HG02981 (cell line): ENCODE data around the gene CPM.

Experiments
- ATAC-seq: cut with Tn5 transposase; IDR thresholded peaks from one replicate; pipeline ENCODE4 v1.9.1; 2021; ENCODE audit warnings: mild to moderate bottlenecking, moderate library complexity; ENCODE audit not compliant: unreplicated experiment

Gene CPM

DNA sequence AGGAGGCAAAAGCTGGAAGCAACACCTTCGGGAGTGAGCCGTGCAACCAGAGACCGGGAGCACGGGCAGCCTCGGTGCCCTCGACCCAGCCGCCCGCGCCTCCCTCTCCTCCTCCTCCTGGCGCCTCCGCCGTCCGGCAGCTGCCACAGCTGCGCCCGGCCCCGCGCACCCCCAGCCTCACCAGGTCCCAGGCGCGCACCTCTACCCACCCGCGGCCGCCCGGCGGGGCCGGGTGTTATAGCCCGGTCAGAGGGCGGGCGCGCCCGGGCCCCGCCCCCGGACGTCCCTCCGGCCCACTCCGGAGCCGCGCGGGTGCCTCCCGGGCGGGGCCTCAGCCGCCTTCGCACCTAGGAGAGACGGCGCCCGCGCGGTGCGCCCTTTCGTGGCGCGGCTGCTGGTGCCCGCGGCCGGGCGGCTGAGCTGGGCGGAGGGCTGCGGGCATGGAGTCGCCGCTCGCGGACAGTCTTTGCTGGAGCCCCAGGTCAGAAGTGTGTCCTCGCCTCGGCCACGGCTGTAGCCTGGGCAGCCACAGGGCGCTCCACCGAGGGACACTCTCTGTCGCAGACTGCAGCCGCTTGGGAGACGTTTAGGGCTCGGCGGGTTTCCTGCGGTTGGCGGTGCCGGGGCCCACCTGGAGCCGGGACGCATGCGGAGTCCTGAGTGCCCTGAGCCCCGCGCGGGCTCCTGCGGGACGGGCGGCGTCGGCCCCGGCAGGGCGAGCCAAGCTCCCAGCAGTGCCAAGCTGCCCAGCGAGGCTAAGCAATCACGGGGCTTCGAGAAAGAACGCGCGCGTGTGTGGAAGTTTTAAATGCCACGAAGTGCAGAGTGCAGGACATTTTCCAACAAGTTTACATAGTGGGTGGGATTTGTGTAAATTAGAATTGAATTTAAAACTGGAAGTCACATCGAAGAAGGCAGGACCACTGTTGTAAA lies at the start of gene CPM:
Gene CPM, minus strand, starts transcription at position 211 of the 933 bp plus-strand sequence. CDS start 334 bp downstream, outside the sequence.
- ATAC-seq: peak; percentile 99

GRCh38 chr12:68981516-68981915 lies 48.5 kb upstream of the CPM start:
- no peak for ATAC-seq

- no peak for ATAC-seq
Observed at GRCh38 chr12:68980476-68981212, 47.7 kb upstream of the CPM start.

- ATAC-seq: no peak
Observed at GRCh38 chr12:68978678-68979077, 45.7 kb upstream of the CPM start.

GRCh38 chr12:68977909-68978610 lies 45.1 kb upstream of the CPM start:
- ATAC-seq: no peak

GRCh38 chr12:68977335-68977734 lies 44.4 kb upstream of the CPM start:
- no peak for ATAC-seq

DNA sequence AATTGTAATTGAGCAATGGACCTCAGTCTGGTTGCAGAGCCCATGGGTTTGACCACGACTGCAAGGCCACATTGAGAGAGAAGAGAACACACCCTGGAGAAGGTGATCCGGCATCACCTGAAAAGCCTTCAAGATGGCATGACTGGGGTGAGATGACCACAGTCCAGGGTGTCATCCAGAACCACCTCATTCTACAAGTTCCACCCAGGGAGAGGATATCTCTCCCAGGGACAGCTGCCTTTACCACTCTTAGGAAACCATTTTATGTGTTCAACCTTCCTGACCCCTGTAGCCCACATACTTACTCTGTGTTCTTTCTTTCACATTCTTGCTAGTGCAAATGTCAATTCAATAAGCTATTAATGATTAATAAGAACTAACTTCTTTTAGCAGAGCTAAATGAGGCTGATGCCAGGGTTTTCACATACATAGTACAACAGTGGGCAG lies 43.4 kb upstream of the CPM start:
- no peak for ATAC-seq

GRCh38 chr12:68975811-68976210 lies 42.8 kb upstream of the CPM start:
- ATAC-seq: no peak

DNA sequence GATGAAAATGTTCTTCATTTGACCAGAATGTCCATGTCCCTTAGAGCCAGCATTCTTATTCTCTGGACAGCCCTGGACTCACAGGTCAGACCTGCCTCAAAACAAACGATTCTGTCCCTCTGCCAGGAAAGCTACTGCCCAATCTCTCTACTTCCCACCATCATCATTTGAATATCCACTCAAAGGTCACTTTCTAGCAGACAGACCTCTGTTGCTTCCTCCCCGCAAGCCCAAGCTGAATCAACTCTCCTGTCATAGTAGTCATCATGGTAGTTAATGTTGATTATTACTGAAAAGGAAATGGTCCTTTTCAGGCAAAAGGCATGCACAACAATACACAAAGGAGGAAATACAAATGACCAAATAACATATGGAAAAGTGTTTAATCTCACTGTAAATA lies 39.6 kb upstream of the CPM start:
- no peak for ATAC-seq

GRCh38 chr12:68971404-68971803 lies 38.4 kb upstream of the CPM start:
- no peak for ATAC-seq

DNA sequence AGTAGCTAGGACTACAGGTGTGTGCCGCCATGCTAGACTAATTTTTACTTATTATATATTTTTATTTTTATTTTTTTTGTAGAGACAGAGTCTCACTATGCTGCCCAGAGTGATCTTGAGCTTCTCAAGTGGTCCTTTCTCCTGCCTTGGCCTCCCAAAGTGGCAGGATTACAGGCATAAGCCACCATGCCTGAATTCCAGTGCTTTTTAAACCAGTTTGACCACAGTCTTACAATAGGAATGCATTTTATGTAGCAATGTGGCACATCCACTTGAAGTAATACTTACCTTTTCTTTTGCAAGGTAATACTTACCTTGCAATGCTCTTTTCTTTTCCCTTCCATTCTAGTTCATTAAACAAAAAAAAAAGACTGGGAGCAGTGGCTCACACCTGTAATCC lies 38.0 kb upstream of the CPM start:
- ATAC-seq: no peak

DNA sequence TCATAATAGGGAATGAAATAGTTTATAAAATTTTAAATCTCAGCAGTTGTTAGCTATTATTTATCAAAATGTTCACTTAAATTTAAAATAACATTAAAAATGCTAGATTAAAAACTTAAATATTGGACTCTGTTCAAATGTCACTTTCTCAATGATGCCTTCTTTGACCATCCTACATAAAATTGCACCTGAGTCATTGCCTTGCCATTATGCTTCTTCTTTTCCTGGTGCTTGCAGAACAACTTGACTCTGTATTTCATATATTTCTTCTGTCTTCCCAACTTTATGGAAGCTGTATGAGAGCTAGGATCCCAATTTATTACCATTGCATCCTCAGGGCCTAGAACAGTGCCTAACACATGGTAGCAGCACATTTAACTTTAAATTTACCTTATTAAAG lies 37.3 kb upstream of the CPM start:
- ATAC-seq: no peak

GRCh38 chr12:68967046-68967445 lies 34.1 kb upstream of the CPM start:
- no peak for ATAC-seq

DNA sequence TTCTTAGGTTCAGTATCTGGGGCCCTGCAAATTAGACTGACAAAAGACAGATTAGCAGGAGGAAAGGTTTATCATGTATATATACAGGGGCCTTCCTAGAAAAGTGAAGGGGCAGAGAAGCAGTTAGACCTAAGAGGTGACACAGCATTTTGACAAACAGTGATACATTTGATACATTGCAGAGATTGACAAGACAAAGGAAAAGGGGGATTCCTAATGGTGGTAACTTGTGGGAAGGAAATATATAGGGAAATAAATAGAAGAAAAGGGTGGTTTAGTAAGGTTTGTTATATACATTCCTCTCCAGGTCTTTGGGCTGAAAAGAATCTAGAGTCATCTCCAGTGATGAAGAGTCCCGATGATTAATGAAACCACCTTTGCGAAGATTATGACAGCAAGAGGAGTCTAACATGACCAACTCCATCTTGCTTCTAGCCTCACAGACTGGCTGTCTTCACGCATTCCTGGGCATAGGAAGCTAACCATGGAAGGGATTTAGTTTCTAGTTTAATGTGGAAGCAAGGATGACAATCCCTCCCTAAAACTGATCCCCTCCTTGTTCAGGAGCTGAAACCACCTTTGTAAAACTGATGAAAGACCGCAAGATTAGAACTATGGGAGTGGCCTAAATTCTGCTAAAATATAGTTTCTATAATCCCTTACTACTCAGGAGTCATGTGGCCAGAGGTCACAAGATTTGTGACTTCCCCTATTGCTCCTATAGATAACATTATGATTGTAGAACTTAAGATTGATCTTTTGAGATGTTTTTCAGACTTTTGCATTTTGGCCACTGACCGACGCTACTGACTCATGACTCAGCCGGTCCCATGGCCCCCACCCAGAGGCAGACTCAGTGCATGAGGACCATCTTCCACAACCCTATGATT lies 31.1 kb upstream of the CPM start:
- no peak for ATAC-seq

DNA sequence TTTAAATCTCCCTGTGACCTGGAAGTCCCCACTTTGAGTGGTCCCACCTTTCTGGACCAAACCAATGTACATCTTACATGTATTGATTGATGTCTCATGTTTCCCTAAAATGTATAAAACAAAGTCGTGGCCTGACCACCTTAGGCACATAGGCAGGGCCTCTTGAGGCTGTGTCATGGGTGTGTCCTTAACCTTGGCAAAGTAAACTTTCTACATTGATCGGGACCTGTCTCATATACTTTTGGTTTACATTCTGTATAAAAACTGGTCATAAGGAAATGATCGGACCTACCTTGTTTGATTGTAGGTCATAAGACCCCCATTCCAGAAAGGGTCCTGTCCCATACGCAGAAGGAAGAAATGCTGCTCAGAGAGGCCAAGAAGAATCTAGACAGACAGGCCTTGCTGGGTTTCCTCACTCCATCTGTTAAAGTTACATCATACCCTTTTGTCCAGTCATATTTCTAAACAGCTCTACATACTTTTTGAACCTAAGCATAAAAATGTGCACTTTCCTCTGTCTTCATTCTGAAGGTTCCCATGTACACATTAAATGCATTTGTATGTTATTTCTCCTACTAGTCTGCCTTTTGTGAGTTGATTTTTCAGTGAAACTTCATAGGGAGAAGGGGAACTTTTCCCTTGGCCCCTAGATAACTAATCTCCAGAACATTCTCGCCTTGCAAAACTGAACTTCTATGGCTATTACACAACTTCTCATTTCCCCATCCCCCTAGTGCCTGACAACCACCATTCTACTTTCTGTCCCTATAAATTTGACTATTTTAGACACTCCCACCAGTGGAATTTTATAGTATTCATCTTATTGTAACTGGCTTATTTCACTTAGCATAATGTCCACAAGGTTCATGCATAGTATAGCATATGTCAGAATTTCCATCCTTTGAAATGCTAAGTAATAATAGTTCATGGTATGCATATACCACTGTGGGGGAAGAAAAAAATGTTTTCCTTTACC lies 30.2 kb upstream of the CPM start:
- ATAC-seq: no peak

DNA sequence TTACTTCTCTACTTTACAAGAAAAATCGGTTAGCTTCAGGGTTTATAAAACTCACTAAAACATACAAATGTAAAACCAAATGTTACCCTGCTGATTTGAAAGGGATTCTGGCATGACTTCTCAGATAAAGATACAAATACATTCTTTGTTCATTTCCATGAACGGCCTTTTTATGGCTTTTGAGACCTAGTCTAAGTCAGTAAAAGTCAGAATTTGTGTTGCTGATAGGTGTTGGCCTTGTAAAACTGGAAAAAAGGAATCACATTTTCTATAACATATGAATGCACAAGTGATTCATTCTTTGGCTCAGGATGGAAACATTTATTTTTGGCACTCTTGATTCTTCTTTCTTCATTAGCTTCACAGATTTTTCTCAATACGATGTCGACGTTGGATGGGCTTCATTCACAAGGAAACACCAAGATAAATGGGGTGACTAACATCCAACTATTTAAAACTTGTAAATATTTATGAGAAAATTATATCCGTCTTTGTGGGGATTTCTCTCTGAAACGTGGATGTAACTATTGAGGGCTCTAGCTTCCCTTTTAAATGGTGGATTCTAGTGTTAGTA lies 27.0 kb upstream of the CPM start:
- no peak for ATAC-seq

DNA sequence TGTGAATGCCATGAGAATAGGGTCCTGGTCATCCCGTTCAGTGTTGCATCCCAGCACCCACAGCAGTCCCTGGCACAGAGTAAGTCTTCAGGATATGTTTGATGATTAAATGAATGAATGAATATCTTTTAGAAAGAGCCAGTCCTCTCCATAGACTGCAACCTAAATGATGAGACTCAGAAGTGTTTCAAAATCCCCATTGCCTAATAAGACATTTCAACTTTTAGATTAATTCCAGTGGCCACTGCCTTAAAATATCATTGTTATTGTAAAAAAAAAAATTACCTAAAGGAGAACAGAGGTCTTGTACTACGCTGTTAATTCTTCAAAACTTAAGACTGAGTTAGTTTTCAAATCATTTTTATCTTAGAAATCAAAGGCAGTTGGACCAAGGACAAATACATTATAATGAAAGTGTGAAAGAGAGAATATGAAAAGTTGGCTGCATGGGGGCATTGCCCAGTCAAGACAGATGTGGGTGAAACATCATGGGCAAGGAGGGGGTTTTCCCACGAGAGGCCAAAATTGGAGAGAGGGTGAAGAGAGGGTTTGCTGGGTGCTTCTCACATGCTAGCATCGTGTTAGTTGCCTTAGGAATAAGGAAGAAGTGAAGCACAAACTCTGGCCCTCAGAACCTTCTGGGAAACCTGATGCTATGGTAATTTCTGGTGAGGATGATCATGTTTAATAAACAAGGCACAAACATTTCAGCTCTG lies 26.3 kb upstream of the CPM start:
- ATAC-seq: no peak

- peak; percentile 88 for ATAC-seq
Observed at GRCh38 chr12:68958322-68958721, 25.4 kb upstream of the CPM start.
